Fibroblast of mammary gland (primary cell): ENCODE results near the gene TRAPPC10.

Experiments
- DNase-seq: peaks from one replicate; pipeline ENCODE4 v3.0.0-alpha.2; 2010; ENCODE audit warnings: low read depth
- H3K4me3 ChIP-seq: 2 replicates; pipeline ENCODE4 v1.5.1; 2011; ENCODE audit warnings: low read depth, mild to moderate bottlenecking, low read length, moderate library complexity; ENCODE audit not compliant: control insufficient read depth
- TF ChIP-seq, protein P1 (sequence below): conservative IDR thresholded peaks from 2 replicates; pipeline ENCODE4 v1.5.1; 2011; ENCODE audit warnings: low read depth, low read length, inconsistent platforms; ENCODE audit not compliant: control insufficient read depth, insufficient read depth

The TRAPPC10 gene

DNA sequence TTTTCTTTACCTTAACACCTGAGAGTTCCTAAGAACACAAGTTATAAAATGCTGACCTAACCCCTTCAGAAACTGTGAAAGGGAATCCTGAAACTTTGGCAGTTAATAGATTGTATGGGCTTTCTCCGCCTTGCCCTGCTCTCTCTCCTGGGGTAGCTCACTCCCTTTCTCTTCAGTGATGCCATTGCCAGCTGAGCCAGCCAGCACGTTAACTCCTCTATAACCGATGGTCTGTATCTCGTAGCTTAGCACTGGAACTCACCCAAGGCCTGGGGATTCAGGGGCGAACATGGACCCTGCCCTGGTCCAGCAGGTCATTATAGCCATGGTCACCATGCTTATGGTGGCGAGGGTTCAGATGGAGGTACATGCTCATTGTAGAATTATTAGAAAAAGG lies 40.7 kb downstream of the TRAPPC10 start:
- H3K4me3 ChIP-seq = no peak overlapping the region
- TF ChIP-seq, protein P1, sequence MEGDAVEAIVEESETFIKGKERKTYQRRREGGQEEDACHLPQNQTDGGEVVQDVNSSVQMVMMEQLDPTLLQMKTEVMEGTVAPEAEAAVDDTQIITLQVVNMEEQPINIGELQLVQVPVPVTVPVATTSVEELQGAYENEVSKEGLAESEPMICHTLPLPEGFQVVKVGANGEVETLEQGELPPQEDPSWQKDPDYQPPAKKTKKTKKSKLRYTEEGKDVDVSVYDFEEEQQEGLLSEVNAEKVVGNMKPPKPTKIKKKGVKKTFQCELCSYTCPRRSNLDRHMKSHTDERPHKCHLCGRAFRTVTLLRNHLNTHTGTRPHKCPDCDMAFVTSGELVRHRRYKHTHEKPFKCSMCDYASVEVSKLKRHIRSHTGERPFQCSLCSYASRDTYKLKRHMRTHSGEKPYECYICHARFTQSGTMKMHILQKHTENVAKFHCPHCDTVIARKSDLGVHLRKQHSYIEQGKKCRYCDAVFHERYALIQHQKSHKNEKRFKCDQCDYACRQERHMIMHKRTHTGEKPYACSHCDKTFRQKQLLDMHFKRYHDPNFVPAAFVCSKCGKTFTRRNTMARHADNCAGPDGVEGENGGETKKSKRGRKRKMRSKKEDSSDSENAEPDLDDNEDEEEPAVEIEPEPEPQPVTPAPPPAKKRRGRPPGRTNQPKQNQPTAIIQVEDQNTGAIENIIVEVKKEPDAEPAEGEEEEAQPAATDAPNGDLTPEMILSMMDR = no peak
- no peak for DNase-seq

DNA sequence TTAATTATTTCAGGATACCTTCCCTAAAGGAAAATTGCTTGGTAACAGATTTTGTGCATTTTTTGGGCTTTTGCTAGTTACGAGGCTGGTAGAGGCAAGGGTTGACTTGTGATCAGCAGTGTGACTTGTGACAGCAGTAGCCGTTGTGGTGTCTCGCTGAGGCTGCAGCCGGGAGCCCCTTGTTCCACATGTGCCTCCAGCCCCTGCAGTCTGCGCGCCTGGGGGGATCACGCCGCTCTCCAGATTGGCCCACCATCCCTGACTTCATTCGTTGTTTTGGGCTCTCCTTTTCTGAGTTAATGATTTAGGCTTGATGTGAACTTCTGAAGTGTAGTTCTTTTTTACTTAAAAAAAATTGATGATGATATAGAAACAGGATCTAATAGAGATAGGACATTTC lies 41.5 kb downstream of the TRAPPC10 start:
- TF ChIP-seq, protein P1 = no peak
- H3K4me3 ChIP-seq = no peak overlapping the region
- no peak for DNase-seq

GRCh38 chr21:44054710-44055109 lies 42.6 kb downstream of the TRAPPC10 start:
- TF ChIP-seq, protein P1 = no peak
- peak; percentile 62 for DNase-seq
- H3K4me3 ChIP-seq = no peak overlapping the region

GRCh38 chr21:44057055-44057454 lies 44.9 kb downstream of the TRAPPC10 start:
- TF ChIP-seq, protein P1 = no peak
- DNase-seq = no peak
- H3K4me3 ChIP-seq = no peak overlapping the region

GRCh38 chr21:44057960-44058651 lies 46.0 kb downstream of the TRAPPC10 start:
- no peak for DNase-seq
- H3K4me3 ChIP-seq = no peak overlapping the region
- TF ChIP-seq, protein P1 = no peak

DNA sequence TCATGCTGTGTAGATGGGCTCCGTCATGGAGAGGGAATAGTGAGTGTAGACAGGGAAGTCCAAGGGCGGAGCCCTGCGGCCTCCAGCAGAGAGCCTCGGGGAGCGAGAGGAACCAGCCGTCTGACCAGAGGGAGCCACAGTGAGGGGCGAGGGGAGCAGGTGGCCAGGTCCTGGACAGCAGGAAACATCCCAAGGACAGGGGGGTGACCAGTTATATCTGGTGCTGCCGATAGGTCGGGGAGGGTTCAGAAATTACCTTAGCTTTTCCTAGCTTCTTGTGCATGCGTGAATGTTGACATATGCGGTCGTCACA lies 46.5 kb downstream of the TRAPPC10 start:
- H3K4me3 ChIP-seq = no peak overlapping the region
- DNase-seq = no peak
- TF ChIP-seq, protein P1 = no peak

DNA sequence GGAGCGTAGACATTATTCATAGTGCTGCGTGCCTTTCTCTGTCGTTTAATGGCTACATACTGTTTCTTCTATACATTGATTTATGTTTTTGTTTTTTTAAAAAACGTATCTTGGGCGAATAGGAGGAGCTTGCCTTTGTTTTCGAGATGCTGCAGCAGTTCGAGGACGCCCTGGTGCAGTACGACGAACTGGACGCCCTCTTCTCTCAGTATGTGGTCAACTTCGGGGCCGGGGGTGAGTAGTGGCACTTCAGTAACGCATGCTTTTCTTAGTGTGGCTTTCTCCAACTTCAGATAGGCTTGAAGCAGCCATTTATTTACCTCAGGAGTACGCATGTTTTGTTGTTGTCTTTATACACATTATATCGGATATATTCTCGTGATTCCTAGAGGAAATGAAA lies 46.9 kb downstream of the TRAPPC10 start:
- TF ChIP-seq, protein P1 = no peak
- H3K4me3 ChIP-seq = no peak overlapping the region
- no peak for DNase-seq
